K562 (cell line): ENCODE data around the gene RHOV. TPM values are rescaled to one million over a fixed set of nuclear protein-coding genes. Genes with fewer than 3 reads are reported as not detected.

Source experiments
- BRCA1 ChIP-seq, 2 experiments: fragments of 450-650 bp in 1 of 2; sonication (generic) in 1 of 2; formaldehyde crosslinking in 1 of 2; IDR thresholded peaks; 2 replicates each; pipeline versions ENCODE4 v1.5.0 to v1.6.1; 2017 to 2020; ENCODE audit warnings: mild to moderate bottlenecking in 1 of 2, missing genetic modification reagents in 1 of 2
- NR1H2 ChIP-seq: sonication (generic); formaldehyde crosslinking; IDR thresholded peaks from 2 replicates; pipeline ENCODE4 v1.4.0; 2020; ENCODE audit warnings: mild to moderate bottlenecking, missing genetic modification reagents
- NRF1 ChIP-seq, 2 experiments: fragments of 450-650 bp; IDR thresholded peaks in 1 of 2; conservative IDR thresholded peaks in 1 of 2; 2 replicates each; pipeline ENCODE4 v1.6.1; 2014; ENCODE audit warnings: mild to moderate bottlenecking in 2 of 2
- SLC30A9 ChIP-seq: fragments of 250-450 bp; sonication (Bioruptor Pico); IDR thresholded peaks from 2 replicates; pipeline ENCODE4 v1.8.0; 2022; ENCODE audit warnings: mild to moderate bottlenecking, moderate library complexity
- SMAD3 ChIP-seq: fragments of 450-650 bp; formaldehyde crosslinking; conservative IDR thresholded peaks from 2 replicates; pipeline ENCODE4 v1.4.0; 2020; ENCODE audit warnings: mild to moderate bottlenecking
- TARDBP ChIP-seq: fragments of 450-650 bp; IDR thresholded peaks from 2 replicates; pipeline ENCODE4 v1.6.1; 2016
- ZNF239 ChIP-seq: fragments of 250-450 bp; sonication (Bioruptor Pico); IDR thresholded peaks from 2 replicates; pipeline ENCODE4 v1.4.0; 2020; ENCODE audit warnings: mild to moderate bottlenecking
- ZNF24 ChIP-seq: fragments of 450-650 bp; IDR thresholded peaks from 2 replicates; pipeline ENCODE4 v1.6.1; 2016
- polyA plus RNA-seq, 8 experiments: library from polyadenylated mRNA; depleted of rRNA in 4 of 8; stranded (reverse) in 5 of 8; unstranded in 3 of 8; fragments of >200 nt; fragmentation: Nextera tagmentation in 2 of 8; fragmentation: Illumina TruSeq in 1 of 8; extraction: Ambion mirVana in 2 of 8; extraction: Trizol in 1 of 8; gene quantifications; 2 replicates each; pipeline versions ENCODE4 v1.2.1 to v1.2.3, GENCODE V29; 2011 to 2014; ENCODE audit warnings: inconsistent platforms in 1 of 8, missing spikeins in 1 of 8
- total RNA-seq, 7 experiments: library from RNA; depleted of rRNA in 6 of 7; stranded (reverse); fragments of >200 nt in 6 of 7; fragmentation: Illumina TruSeq in 2 of 7; extraction: Trizol in 2 of 7; gene quantifications; 2 replicates each; pipeline versions ENCODE4 v1.2.1 to v1.2.3, GENCODE V29; 2011 to 2021; ENCODE audit warnings: low replicate concordance in 1 of 7
- TF ChIP-seq, protein P1 (sequence below): fragments of 150-350 bp; conservative IDR thresholded peaks from 2 replicates; pipeline ENCODE4 v1.6.1; 2014; ENCODE audit warnings: low read length
- TF ChIP-seq, protein P2 (sequence below): fragments of 200-800 bp; sonication (Bioruptor generic); IDR thresholded peaks from 2 replicates; pipeline ENCODE4 v1.6.1; 2017; ENCODE audit warnings: missing genetic modification characterization, missing compliant biosample characterization
- TF ChIP-seq, protein P3 (sequence below): fragments of 200-800 bp; sonication (Bioruptor generic); IDR thresholded peaks from 2 replicates; pipeline ENCODE4 v1.6.1; 2017; ENCODE audit warnings: missing genetic modification characterization, missing compliant biosample characterization
- TF ChIP-seq, protein P4 (sequence below): fragments of 200-400 bp; formaldehyde crosslinking; IDR thresholded peaks from 2 replicates; pipeline ENCODE4 v1.6.1; 2017; ENCODE audit warnings: mild to moderate bottlenecking, low read depth, low read length, moderate library complexity
- TF ChIP-seq, protein P5 (sequence below): sonication (generic); formaldehyde crosslinking; IDR thresholded peaks from 2 replicates; pipeline ENCODE4 v1.8.0; 2022; ENCODE audit warnings: mild to moderate bottlenecking, missing genetic modification reagents, borderline replicate concordance
- TF ChIP-seq, protein P6 (sequence below): fragments of 250-450 bp; sonication (Bioruptor Pico); IDR thresholded peaks from 2 replicates; pipeline ENCODE4 v1.5.0; 2021

The RHOV gene
- total and polyA plus RNA-seq, 9 of the 15 experiments (the other 6 are each of a cell fraction or from before 2014, with no cell fraction given), result 0.08 to 2.0 (median 1.1) TPM

DNA sequence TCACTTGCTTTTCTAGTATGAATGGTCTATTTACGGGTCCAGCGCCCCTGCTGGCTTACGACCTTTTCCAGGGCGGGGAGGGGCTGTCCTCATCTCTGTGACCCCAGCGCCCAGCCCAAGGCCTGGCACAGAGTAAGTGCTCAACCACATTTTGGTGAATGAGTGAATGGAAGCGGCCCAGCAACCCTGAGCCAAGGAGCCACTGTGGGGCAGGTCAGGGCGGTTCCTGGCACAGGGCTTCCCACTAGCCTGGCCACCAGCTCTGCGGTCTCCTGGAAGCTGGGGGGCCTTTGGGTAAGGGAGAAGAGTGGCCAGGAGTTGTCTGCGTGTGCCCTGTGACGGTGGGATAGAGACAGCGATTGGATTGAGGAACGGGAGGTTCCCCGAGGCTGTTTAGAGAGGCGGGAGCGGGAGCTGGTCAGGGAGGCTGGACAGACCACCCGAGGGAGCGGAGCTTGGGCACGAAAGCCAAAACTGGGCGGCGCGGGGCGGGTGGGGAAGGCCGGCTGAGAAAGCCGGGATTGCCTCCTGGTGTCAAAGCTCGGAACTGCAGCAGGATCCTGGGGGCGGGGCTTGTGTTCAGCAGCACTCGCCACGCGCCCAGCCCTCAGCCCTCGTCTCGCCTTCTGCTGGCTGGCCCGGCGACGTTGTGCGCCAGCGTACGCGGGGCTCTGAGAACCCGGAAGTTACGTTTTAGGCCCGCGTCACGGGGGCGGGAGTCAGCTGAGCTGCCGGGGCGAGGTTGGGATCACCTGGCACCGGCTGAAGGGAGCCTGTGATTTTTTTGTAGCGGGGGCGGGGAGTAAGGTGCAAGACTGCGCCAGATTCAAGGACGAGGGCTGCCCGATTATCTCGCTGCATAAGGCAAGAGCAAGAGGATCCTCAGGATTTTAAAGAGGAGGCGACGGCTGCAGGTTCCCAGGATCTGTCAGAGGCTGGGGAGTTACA lies 20.0 kb upstream of the RHOV start, which contains the start of gene VPS18 (continued):
- TF ChIP-seq, protein P1, sequence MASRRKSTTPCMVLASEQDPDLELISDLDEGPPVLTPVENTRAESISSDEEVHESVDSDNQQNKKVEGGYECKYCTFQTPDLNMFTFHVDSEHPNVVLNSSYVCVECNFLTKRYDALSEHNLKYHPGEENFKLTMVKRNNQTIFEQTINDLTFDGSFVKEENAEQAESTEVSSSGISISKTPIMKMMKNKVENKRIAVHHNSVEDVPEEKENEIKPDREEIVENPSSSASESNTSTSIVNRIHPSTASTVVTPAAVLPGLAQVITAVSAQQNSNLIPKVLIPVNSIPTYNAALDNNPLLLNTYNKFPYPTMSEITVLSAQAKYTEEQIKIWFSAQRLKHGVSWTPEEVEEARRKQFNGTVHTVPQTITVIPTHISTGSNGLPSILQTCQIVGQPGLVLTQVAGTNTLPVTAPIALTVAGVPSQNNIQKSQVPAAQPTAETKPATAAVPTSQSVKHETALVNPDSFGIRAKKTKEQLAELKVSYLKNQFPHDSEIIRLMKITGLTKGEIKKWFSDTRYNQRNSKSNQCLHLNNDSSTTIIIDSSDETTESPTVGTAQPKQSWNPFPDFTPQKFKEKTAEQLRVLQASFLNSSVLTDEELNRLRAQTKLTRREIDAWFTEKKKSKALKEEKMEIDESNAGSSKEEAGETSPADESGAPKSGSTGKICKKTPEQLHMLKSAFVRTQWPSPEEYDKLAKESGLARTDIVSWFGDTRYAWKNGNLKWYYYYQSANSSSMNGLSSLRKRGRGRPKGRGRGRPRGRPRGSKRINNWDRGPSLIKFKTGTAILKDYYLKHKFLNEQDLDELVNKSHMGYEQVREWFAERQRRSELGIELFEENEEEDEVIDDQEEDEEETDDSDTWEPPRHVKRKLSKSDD, result no peak
- TF ChIP-seq NR1H2 (no peak), TARDBP (no peak), SLC30A9 (no peak), NRF1 (conservative IDR thresholded peaks at IDR 0.05 in 1 of 2, IDR thresholded peaks at IDR 0.05 in 1 of 2) (peak; percentile 87 to 89), ZNF24 (no peak; the same call in 1 of the 2 replicates), BRCA1 (IDR thresholded peaks at IDR 0.05) (no peak), BRCA1 (CRISPR knock-in tag; IDR thresholded peaks at IDR 0.05) (no peak), ZNF239 (CRISPR knock-in tag) (no peak), SMAD3 (CRISPR knock-in tag) (no peak)
- TF ChIP-seq, protein P2, sequence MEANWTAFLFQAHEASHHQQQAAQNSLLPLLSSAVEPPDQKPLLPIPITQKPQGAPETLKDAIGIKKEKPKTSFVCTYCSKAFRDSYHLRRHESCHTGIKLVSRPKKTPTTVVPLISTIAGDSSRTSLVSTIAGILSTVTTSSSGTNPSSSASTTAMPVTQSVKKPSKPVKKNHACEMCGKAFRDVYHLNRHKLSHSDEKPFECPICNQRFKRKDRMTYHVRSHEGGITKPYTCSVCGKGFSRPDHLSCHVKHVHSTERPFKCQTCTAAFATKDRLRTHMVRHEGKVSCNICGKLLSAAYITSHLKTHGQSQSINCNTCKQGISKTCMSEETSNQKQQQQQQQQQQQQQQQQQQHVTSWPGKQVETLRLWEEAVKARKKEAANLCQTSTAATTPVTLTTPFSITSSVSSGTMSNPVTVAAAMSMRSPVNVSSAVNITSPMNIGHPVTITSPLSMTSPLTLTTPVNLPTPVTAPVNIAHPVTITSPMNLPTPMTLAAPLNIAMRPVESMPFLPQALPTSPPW, result peak; percentile 74
- TF ChIP-seq, protein P3, sequence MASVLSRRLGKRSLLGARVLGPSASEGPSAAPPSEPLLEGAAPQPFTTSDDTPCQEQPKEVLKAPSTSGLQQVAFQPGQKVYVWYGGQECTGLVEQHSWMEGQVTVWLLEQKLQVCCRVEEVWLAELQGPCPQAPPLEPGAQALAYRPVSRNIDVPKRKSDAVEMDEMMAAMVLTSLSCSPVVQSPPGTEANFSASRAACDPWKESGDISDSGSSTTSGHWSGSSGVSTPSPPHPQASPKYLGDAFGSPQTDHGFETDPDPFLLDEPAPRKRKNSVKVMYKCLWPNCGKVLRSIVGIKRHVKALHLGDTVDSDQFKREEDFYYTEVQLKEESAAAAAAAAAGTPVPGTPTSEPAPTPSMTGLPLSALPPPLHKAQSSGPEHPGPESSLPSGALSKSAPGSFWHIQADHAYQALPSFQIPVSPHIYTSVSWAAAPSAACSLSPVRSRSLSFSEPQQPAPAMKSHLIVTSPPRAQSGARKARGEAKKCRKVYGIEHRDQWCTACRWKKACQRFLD (CRISPR knock-in tag), result peak; percentile 66
- TF ChIP-seq, protein P4, sequence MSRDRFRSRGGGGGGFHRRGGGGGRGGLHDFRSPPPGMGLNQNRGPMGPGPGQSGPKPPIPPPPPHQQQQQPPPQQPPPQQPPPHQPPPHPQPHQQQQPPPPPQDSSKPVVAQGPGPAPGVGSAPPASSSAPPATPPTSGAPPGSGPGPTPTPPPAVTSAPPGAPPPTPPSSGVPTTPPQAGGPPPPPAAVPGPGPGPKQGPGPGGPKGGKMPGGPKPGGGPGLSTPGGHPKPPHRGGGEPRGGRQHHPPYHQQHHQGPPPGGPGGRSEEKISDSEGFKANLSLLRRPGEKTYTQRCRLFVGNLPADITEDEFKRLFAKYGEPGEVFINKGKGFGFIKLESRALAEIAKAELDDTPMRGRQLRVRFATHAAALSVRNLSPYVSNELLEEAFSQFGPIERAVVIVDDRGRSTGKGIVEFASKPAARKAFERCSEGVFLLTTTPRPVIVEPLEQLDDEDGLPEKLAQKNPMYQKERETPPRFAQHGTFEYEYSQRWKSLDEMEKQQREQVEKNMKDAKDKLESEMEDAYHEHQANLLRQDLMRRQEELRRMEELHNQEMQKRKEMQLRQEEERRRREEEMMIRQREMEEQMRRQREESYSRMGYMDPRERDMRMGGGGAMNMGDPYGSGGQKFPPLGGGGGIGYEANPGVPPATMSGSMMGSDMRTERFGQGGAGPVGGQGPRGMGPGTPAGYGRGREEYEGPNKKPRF, result no peak
- TF ChIP-seq, protein P5, sequence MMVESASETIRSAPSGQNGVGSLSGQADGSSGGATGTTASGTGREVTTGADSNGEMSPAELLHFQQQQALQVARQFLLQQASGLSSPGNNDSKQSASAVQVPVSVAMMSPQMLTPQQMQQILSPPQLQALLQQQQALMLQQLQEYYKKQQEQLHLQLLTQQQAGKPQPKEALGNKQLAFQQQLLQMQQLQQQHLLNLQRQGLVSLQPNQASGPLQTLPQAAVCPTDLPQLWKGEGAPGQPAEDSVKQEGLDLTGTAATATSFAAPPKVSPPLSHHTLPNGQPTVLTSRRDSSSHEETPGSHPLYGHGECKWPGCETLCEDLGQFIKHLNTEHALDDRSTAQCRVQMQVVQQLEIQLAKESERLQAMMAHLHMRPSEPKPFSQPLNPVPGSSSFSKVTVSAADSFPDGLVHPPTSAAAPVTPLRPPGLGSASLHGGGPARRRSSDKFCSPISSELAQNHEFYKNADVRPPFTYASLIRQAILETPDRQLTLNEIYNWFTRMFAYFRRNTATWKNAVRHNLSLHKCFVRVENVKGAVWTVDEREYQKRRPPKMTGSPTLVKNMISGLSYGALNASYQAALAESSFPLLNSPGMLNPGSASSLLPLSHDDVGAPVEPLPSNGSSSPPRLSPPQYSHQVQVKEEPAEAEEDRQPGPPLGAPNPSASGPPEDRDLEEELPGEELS (CRISPR knock-in tag), result 0 out of 2 replicates have a peak, but pooled peaks have one; percentile 56
- TF ChIP-seq, protein P6, sequence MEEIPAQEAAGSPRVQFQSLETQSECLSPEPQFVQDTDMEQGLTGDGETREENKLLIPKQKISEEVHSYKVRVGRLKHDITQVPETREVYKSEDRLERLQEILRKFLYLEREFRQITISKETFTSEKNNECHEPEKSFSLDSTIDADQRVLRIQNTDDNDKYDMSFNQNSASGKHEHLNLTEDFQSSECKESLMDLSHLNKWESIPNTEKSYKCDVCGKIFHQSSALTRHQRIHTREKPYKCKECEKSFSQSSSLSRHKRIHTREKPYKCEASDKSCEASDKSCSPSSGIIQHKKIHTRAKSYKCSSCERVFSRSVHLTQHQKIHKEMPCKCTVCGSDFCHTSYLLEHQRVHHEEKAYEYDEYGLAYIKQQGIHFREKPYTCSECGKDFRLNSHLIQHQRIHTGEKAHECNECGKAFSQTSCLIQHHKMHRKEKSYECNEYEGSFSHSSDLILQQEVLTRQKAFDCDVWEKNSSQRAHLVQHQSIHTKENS, result no peak
